ENCODE results near the gene ACSF2. TPM values are rescaled to one million over a fixed set of nuclear protein-coding genes. Genes with fewer than 3 reads are reported as not detected.

ACSF2 gene
- polyA plus RNA-seq, 1 donor (not counting 4 experiments of a cell fraction or from before 2014, with no cell fraction given) = 71.9 TPM

- H3K27ac ChIP-seq (ENCODE audit: control insufficient read depth, insufficient read depth, low read length) = no peak overlapping the region
- TF ChIP-seq EZH2 (IDR thresholded peaks at IDR 0.05; ENCODE audit: low read length) = no peak
- TF ChIP-seq CTCF (optimal IDR thresholded peaks at IDR 0.05 in 1 of 3, IDR thresholded peaks at IDR 0.05 in 1 of 3, conservative IDR thresholded peaks at IDR 0.05 in 1 of 3; ENCODE audit: extremely low read depth in 1 of 3, insufficient read depth in 2 of 3, low read length in 3 of 3) = no peak
- H3K9me1 ChIP-seq (ENCODE audit: control insufficient read depth, extremely low read depth, insufficient read depth, low read length) = no peaks in the 10 kb centered on the region
- DNase-seq (ENCODE audit: low read depth, low spot score) (no peak), FAIRE-seq (no peak)
- no peak overlapping the region for H3K4me2 ChIP-seq (ENCODE audit: control insufficient read depth, extremely low read depth, insufficient read depth, low read depth, low read length)
- H3K79me2 ChIP-seq (ENCODE audit: control insufficient read depth, insufficient read depth, low read length) = no peaks in the 10 kb centered on the region
- peaks cover 3% of the 10 kb centered on the region for H4K20me1 ChIP-seq (ENCODE audit: control insufficient read depth, extremely low read depth, insufficient read depth, low read length)
- peaks cover 4 to 24% of the 10 kb centered on the region in 2 experiments for H3K36me3 ChIP-seq (ENCODE audit: control insufficient read depth in 2 of 2, extremely low read depth in 1 of 2, insufficient read depth in 2 of 2, low read length in 2 of 2)
- H3K9ac ChIP-seq (ENCODE audit: control insufficient read depth, extremely low read depth, insufficient read depth, low read length) = no peak overlapping the region
- H3K4me3 ChIP-seq (ENCODE audit: control insufficient read depth in 2 of 3, extremely low read depth in 1 of 3, insufficient read depth in 2 of 3, low read depth in 1 of 3, low read length in 3 of 3) = no peak overlapping the region
- no peaks in the 10 kb centered on the region for H3K27me3 ChIP-seq (ENCODE audit: control insufficient read depth, extremely low read depth, insufficient read depth, low read length)
- peaks cover 10% of the 10 kb centered on the region for H3K4me1 ChIP-seq (ENCODE audit: control insufficient read depth, extremely low read depth, insufficient read depth, low read length)
- dilution Hi-C loops (cut with MboI; ENCODE audit: extremely low pct_ligation_motif_present, low sequenced_read_pairs) = no loop called here
- no peak overlapping the region for H2AFZ ChIP-seq (ENCODE audit: control insufficient read depth, low read length)
- no peaks in the 10 kb centered on the region for H3K9me3 ChIP-seq (ENCODE audit: control insufficient read depth, low read depth, low read length)
Observed at GRCh38 chr17:50460831-50461526, 35.0 kb downstream of the ACSF2 start.

- Histone ChIP-seq H3K4me1 (ENCODE audit: control insufficient read depth, extremely low read depth, insufficient read depth, low read length) (peaks cover 14% of the 10 kb centered on the region), H3K4me3 (ENCODE audit: control insufficient read depth in 2 of 3, extremely low read depth in 1 of 3, insufficient read depth in 2 of 3, low read depth in 1 of 3, low read length in 3 of 3) (no peak overlapping the region), H3K9me3 (ENCODE audit: control insufficient read depth, low read depth, low read length) (no peaks in the 10 kb centered on the region), H3K27me3 (ENCODE audit: control insufficient read depth, extremely low read depth, insufficient read depth, low read length) (no peaks in the 10 kb centered on the region), H3K36me3 (ENCODE audit: control insufficient read depth in 2 of 2, extremely low read depth in 1 of 2, insufficient read depth in 2 of 2, low read length in 2 of 2) (peaks cover 4 to 22% of the 10 kb centered on the region in 2 experiments), H4K20me1 (ENCODE audit: control insufficient read depth, extremely low read depth, insufficient read depth, low read length) (peaks cover 3% of the 10 kb centered on the region), H2AFZ (ENCODE audit: control insufficient read depth, low read length) (no peak overlapping the region), H3K79me2 (ENCODE audit: control insufficient read depth, insufficient read depth, low read length) (no peaks in the 10 kb centered on the region), H3K9me1 (ENCODE audit: control insufficient read depth, extremely low read depth, insufficient read depth, low read length) (no peaks in the 10 kb centered on the region), H3K9ac (ENCODE audit: control insufficient read depth, extremely low read depth, insufficient read depth, low read length) (no peak overlapping the region), H3K27ac (ENCODE audit: control insufficient read depth, insufficient read depth, low read length) (no peak overlapping the region), H3K4me2 (ENCODE audit: control insufficient read depth, extremely low read depth, insufficient read depth, low read depth, low read length) (no peak overlapping the region)
- dilution Hi-C loops (cut with MboI; ENCODE audit: extremely low pct_ligation_motif_present, low sequenced_read_pairs) = no loop called here
- FAIRE-seq = no peak
- TF ChIP-seq CTCF (optimal IDR thresholded peaks at IDR 0.05 in 1 of 3, IDR thresholded peaks at IDR 0.05 in 1 of 3, conservative IDR thresholded peaks at IDR 0.05 in 1 of 3; ENCODE audit: extremely low read depth in 1 of 3, insufficient read depth in 2 of 3, low read length in 3 of 3) (no peak), EZH2 (IDR thresholded peaks at IDR 0.05; ENCODE audit: low read length) (no peak)
- no peak for DNase-seq (ENCODE audit: low read depth, low spot score)
Observed at GRCh38 chr17:50461550-50462132, 35.6 kb downstream of the ACSF2 start.
